ENCODE data around the gene FAM151B.
A peak's percentile ranks its signal among the peaks of the same experiment; 100 is the strongest.
"Not testable (repeated sequence)": the region's sequence is repeated elsewhere in the genome, so short reads cannot be mapped to it uniquely, and the experiment has no call there.

The FAM151B gene, protein sequence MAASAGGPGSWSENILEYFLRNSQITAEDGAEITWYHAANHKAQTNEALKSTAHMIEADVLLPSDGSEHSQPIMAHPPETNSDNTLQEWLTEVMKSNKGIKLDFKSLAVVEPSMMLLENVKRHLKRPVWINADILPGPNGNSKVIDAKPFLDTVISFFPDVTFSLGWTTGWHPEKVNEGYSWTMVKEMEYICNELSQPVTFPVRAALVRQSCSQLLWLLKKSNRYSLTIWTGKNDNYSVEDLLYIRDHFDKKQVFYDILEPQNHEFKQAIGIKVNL
- total RNA-seq, result 0.54 to 0.99 (median 0.58) reads per million in 3 experiments

DNA sequence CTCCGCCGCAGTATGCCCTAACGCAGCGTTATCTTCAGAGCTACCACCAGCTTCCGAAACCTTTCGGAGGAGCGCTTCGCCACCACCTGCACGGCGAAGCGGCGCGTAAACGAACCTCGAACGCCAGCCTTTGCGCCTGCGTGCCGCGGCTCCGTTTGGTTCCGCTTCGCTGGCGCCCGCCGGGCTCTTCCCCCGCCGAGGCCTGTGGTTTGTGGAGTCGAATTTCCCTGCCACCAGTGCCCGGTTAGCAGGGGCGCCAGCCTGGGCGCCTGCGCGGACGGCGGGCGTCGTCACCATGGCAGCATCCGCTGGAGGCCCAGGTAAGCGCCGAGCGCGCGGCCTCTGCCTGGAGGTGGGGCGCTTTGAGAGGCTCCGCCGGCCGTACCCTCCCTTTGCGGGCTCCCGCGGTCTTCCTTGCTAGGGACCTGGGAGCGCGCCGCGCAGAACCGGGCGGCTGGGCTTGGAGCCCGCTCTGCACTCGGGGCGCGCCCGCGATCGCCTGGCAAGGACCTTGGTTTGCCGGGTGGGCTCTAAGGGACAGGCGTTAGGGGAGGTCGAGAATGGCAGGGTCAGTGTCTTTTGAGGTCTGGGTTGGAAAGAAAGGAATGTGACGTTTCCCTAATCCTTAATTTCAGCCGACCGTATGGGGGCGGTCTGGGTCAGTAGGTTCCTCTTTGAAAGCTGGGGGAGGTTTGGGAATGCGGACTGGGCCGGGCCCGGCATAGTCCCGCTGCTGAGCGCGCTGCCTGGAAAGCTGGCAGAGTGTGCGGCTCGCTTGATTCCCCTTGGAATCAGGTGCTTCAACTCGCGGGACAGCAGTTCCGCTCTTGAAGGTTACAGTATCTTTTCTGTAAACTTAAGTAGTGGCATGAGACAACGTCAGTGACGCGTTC lies at the start of gene FAM151B:
FAM151B (plus strand) TSS at position 272 of the 893 bp plus-strand sequence; CDS start at position 296, 24 bp downstream.
- peak; percentile 76 for DNase-seq

DNA sequence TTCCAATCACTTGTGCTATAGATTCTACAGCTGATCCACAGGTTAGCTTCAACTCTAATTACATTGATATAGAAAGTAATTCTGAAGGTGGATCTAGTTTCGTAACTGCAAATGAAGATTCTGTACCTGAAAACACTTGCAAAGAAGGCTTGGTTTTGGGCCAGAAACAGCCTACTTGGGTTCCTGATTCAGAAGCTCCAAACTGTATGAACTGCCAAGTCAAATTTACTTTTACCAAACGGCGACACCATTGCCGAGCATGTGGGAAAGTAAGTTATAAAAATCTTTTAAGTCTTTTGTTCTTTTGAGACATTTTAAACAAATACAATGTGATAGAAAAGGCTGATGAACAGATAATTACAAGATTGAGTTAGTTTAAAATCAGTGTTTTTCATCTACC lies 49.2 kb upstream of the FAM151B start:
- no peak for DNase-seq

DNA sequence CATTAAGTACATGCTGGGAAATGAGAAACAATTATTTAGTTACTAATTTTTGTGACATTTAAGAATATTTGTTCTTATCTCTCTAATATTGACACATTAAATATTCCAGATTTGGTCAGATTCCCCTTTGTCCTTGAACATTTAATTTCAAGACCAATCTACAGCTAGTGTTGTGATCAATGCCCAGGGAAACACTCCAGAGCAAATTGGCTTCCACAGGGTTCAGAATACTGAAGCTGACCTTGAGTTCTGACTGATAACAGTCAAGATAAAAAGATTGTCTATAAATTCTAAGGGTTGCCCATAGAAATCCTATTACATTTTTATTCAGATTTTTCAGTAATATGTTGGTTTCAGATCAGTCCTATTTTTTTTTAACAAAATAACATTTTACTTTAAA lies 48.7 kb upstream of the FAM151B start:
- no peak for DNase-seq

DNA sequence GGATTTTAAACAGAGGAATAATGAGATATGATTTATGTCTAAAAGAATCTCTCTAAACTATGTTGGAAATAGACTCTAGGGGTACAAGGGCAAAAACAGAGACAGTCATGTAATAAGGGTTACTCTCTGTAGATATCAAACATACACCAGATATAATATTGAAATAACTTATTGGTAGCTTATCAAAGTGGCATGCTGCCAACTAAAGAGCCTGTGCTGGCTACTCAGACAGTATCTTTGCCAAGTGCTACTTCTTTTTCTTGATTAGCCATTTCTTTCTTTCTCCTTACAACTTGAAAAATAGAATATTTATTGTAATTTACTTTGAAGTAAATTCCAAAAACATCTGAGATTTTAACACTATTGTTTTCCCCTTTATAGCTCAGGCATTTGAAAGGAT lies 45.2 kb upstream of the FAM151B start:
- no peak for DNase-seq

DNA sequence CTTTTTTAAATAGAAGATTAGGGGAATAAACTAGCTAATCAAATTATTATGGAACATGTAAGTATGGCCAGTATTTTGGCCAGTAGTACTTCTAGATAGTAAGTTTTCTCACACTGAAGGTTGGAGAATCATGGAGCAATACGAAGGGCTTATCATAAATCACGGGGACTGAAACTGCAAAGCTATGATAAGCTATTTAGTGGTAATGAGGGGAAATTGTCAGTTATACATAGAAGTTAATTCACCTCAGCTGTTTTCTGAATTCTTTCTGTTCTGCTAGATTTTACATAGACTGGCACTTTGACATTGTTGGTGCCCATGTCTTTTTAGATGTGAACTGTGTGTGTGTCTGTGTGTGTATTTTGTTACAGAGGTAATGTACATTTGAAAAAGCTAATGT lies 34.5 kb upstream of the FAM151B start:
- no peak for DNase-seq

DNA sequence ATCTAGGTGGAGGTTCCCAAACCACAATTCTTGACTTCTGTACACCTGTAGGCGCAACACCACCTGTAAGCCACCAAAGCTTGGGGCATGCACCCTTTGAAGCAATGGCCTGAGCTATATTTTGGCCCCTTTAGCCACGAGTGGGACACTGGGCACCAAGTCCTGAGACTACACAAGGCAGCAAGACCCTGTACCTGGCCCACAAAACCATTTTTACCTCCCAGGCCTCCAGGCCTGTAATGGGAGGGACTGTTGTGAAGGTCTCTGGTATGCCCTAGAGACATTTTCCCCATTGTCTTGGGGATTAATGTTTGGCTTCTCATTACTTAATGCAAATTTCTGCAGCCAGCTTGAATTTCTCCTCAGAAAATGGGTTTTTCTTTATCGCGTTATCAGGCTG lies 24.6 kb upstream of the FAM151B start:
- no peak for DNase-seq

DNA sequence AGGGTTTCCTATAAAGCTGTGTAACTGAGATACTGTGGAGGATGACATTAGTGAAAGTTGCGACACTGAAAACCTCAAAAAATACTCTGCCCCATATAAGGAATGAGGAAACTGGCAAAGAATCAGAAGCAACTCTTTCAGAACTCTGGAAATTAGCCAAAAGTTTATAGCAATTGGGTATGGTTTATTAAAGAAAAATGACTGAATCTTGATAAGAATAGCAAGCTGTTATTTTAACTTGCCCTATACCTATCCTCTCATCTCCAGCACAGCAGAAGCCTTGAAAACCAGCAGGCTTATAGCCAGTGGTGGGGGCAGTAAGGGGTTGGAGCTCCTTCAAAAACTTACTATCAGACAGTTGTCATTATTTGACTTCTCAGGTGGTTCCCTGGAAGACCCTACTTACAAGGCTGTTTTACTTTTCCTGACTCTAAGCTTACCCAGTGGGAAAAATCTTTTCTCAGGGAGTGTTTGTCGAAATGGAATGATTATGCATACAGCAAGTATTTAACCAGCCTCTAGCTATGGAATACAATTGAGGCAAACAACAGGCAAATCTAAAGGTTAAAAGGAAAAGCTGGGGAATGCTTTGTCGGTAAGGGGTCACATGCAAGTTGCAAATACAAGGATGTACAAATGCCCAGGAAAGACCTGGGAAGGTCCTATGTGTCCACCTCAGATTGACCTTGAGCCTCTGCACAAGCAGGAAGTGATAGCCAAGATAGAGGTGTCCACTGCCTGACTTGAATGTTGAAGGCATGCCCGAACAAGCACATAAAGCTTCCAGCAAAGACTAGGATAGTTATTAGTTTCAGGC lies 21.0 kb upstream of the FAM151B start:
- DNase-seq, result no peak

DNA sequence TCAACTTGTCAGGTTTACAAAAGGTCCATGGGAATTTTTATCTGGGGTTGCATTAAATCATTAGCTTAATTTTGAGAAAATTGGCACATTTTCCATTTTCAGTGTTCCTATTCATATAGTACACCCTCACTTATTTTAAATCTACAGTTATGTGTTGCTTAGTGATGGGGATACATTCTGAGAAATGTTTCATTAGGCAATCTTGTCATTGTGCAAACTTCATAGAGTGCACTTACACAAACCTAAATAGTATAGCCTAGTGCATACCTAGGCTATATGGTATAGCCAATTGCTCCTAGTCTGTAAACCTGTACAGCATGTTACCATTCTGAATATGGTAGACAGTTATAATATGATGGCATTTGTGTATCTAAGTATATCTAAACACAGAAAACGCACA lies 19.8 kb upstream of the FAM151B start:
- DNase-seq, result no peak

DNA sequence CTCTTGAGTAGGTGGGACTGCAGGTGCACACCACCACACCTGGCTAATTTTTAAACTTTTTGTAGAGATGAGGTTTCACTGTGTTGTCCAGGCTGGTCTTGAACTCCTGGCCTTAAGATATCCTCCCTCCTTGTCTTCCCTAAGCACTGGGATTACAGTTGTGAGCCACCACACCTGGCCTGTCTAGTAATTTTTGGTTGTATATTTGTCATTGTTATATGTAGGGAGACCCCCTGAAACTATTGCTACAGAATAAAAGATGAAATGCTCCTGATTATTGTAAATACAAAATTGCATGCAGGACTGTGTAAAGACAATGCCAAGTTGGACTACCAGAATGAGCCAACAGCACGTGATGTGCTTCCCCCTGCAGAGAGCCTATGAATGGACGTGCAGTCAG lies 17.3 kb upstream of the FAM151B start:
- not testable (repeated sequence) for DNase-seq

DNA sequence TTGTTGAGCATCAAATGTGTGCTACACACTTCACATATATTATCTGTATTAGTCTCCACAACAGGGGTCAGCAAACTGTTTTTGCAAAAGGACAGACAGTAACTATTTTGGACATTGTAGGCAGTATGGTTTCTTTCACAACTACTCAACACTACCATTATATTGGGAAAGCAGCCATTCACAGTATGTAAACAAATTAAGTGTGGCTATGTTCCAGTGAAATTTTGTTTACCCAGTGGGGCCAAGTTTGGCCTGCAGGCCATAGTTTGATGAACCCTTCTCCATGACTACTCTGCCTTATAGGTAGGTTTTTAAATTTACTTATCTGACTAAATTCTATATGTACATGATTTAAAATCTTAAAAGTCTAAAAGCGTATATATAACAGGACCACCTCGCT lies 13.0 kb upstream of the FAM151B start:
- no peak for DNase-seq

DNA sequence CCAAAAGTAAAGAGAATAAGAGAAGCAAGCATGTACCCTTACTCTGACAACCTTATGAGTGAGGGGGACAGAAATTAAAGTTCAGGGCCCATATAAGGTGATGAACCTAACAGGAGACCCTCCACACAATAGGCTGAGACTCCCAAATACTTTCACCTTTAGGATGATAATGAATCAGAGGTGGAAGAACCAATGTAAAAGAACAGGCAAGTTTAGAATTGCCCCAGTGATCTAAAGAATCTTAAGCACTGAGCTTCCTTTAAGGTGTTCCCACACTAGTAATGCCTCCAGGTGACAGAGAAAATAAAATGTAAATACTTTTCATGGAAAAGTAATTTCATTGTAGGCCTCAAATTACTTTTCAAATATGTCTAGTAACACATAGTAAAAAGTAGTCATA lies 8.2 kb upstream of the FAM151B start:
- DNase-seq, result no peak

DNA sequence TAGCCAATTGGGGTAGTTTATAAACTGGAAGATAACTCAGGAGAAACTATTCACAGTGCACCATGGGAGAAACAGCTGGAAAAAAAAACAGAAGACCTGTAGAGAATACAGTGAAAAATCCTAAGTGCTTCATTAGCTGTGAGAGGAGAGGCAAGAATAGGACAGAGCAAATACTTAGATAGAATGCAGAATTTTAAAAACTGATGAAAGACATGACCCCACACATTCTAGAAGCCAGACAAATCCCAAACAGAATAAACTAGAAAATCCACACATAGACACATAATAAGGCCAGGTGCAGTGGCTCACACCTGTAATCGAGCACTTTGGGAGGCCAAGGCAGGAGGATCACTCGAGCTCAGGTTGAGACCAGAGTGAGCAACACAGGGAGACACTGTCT lies 7.5 kb upstream of the FAM151B start:
- no peak for DNase-seq

DNA sequence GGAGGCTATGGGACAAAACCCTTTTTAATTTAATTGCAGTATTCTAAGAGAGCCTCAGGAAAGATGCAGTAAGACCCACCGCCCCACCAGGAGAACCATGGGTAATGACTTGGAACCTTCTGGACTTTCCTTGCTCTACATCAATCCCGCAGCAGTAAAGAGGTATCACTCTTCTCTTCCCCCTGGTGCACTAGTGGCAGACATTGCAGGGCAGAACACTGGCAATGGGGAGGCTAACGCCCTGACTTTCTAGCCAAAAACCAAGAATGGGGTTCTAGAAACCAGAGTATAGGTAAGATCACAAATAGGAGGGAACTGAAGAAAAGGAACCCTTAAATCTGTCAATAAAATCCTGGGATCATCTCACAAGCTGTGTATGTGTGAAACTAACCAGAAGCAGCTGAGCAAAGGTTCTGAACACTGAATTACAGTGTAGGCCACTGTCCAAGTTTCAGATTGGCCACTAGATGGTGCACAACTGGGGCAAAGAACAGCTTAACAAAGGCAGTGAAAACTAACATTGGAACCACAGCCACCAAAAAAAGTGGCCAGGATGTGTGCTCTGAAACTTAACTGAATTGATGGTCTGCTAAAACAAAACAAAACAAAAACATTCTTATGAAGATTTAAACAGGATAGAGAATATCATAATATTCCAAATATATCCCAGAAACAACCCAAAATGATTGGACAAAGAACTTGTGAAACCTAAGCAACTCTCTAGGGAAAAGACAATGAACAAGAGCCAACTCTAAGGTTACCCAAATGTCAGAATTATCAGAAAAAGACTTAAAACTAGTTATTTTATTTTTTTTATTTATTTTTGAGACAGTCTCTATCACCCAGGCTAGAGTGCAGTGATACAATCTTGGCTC lies 6.6 kb upstream of the FAM151B start:
- no peak for DNase-seq

DNA sequence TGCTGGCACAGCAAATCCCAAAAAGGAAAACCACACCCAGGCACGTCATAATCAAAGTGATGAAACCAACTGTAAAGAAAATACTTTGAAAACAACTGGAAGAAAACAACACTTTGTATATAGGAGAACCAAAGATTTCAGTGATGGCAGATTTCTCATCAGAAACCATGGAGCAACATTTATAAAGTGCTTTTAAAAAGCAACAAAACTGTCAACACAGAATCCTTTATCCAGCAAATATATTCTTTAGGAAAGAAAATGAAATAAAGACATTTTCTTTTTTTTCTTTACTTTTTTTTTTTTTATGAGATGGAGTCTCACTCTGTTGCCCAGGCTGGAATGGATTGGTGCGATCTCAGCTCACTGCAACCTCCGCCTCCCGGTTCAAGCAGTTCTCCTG lies 5.3 kb upstream of the FAM151B start:
- no peak for DNase-seq

DNA sequence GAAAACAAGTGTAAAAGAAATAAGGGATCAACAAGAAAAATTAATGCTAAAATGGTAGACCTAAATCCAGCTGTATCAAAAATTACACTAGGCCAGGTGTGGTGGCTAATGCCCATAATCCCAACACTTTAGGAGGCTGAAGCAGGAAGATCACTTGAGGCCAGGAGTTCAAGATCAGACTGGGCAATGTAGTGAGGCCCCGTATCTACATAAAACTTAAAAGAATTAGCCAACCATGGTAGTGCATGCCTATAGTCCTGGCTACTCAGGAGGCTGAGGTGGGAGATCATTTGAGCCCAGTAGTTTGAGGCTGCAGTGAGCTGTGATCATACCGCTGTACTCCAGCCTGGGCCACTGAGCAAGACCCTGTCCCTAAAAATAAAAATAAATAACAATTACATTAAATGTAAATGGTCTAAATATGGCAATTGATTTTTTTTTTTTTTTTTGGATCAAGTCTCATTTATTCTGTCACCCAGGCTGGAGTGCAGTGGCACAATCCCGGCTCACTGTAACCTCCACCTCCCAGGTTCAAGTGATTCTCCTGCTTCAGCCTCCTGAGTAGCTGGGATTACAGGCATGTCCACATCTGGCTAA lies 4.2 kb upstream of the FAM151B start:
- DNase-seq, result no peak

DNA sequence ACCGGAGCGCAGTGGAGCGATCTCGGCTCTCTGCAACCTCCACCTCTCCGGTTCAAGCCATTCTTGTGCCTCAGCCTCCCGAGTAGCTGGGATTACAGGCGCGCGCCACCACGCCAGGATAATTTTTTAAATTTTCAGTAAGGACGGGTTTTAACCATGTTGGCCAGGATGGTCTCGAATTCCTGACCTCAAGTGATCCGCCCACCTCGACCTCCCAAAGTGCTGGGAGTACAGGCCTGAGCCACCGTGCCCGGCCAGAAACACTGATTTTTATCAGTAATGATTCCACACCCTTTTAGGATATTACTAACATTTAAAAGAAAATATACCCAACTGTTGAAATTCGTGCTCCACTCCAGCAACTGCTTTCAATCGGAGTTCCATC lies 464 bp upstream of the FAM151B start:
- no peak for DNase-seq

DNA sequence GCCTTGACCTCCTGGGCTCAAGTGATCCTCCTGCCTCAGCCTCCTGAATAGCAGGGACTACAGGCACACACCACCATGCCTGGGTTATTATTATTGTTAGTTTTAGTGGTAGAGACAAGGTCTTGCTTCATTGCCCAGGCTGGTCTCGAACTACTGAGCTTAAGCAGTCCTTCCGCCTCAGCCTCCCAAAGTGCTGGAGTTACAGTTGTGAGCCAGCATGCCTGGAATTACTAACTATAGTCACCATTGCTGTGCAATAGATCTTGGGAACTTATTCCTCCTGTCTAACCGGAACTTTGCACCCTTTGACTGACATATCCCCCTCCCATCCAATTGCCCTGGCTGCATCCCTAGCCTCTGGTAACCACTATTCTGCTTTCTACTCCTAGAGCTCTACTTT lies 3.4 kb downstream of the FAM151B start:
- no peak for DNase-seq

DNA sequence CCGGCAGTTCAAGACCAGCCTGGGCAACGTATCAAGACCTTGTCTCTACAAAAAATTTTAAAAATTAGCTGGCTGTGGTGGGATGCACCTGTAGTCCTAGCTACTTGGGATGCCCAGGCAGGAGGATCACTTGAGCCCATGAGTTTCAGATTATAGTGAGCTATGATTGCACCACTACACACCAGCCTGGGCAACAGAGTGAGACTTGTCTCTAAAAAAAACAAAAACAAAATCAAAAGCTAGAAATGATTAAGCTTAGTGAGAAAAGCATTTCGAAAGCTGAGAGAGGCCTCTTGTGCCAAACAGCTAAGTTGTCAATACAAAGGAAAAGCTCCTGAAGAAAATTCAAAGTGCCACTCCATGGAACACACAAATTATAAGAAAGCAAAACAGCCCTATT lies 4.8 kb downstream of the FAM151B start:
- DNase-seq, result no peak

DNA sequence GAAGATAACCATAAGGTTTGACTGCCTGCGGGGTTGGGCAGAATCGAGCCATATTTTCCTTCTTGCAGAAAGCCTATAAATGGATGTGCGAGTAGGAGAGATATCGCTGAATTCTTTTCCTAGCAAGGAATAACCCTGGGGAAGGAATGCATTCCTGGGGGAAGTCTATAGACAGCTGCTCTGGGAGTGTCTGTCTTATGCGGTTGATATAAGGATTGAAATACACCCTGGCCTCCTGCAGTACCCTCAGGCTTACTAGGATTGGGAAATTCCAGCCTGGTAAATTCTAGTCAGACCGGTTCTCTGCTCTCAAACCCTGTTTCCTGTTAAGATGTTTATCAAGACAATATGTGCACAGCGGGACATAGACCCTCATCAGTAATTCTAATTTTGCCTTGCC lies 5.5 kb downstream of the FAM151B start:
- not testable (repeated sequence) for DNase-seq

DNA sequence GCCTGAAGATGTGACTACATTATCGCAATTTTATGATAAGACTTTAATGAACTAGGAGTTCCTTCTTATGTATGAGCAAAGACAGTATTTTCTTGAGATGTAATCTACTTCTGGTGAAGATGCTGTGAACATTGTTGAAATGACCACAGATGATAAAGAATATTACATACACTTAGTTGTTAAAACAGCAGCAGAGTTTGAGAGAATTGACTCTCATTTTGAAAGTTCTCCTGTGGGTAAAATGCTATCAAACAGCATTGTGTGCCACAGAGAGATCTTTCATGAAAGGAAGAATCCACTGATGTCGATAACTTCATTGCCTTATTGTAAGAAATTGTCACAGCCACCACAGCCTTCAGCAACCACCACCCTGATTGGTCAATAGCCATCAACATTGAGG lies 8.0 kb downstream of the FAM151B start:
- DNase-seq, result no peak

DNA sequence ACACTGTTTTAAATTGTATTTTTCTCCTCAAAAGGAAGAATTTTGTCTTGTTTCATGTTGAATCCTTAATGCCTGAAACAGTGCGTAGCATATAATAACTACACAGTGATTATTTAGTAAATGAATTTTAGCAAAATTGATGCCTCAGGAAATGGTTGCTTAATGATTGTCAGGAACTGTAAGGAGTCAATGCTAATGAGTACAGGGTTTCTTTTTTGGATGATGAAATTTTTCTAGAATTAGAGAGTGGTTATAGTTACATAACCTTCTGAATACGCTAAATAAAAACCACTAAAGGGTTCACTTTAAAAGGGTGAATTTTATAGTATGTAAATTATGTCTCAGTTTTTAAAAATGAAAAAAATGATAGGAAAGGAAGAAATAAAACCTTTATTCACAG lies 14.9 kb downstream of the FAM151B start:
- no peak for DNase-seq

DNA sequence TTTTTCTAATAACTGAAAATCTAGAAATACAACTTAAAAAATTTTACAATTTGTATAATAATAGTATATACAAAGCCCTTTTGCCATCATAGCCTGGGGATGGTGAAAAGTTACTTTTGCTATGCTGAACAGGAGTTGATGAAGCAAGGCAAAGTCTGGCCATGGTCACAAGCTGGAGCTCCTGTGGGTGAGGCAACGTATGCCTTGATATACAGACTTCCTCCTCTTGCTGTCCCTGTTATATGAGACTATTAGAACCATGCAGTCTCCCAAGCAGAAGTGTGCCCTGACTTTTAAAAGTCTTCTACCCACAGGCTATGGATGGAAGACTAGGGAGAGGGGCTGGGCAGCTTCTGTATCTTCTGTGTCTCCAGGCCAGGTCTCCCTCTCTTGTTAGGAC lies 15.7 kb downstream of the FAM151B start:
- DNase-seq, result no peak
